ENCODE results near the gene RPL10A.

The RPL10A gene

DNA sequence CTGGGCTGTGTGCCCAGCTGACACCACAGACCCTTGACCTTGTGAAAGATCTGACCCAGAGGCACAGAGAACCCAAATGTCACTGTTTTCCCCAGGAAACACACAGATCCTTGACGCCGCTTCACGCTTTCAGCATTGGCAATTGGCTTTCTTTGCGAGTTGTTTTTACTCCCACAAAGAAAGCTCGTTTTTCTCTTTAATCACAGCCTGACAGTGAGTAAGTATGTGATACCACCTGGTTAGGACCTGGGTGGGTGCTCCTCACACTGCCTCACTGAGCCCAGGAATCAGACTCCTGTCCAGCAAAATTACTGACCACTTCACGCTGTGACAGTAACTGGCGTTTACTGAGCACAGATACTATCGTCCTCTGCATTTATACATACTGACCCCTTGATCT, 13.0 kb downstream of the RPL10A start:
- H3K36me3 Mint-ChIP-seq (ENCODE audit: low read depth) = peaks cover 35% of the 10 kb centered on the region
- no peak for TF ChIP-seq CTCF (IDR thresholded peaks at IDR 0.05)
- peak overlapping the region; percentile 70 for H3K27ac Mint-ChIP-seq
- no peaks in the 10 kb centered on the region for H3K9me3 Mint-ChIP-seq
- H3K27me3 Mint-ChIP-seq (ENCODE audit: low read depth, poor library complexity) = no peaks in the 10 kb centered on the region
- H3K4me1 Mint-ChIP-seq = peaks cover 48% of the 10 kb centered on the region
- no peak for DNase-seq
- H3K4me3 Mint-ChIP-seq = no peak overlapping the region

- no peak for DNase-seq
- Mint-ChIP-seq H3K9me3 (no peaks in the 10 kb centered on the region), H3K27me3 (ENCODE audit: low read depth, poor library complexity) (no peaks in the 10 kb centered on the region), H3K27ac (no peak overlapping the region), H3K36me3 (ENCODE audit: low read depth) (peaks cover 17% of the 10 kb centered on the region), H3K4me1 (peaks cover 55% of the 10 kb centered on the region), H3K4me3 (no peak overlapping the region)
- no peak for TF ChIP-seq CTCF (IDR thresholded peaks at IDR 0.05)
Observed at GRCh38 chr6:35483062-35483461, 14.9 kb downstream of the RPL10A start.

DNA sequence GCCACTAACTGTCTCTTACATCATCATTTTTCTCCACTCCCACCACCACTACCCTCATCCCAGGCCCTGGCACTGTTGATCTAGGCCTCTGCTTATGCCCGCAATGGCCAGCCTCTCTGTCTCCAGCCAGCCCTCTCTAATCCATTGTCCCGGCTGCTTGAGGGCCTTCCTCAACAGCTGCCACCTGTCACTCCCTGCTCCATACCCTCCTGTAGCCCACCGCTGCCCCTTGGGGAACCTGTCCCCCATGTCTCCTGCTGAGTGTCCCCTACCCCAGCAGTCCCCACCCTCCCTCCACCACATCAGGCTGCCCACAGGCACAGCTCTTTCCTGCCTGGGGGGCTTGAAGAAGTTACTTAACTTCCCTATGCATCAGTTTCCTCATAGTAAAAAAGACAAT, 15.3 kb downstream of the RPL10A start:
- peaks cover 13% of the 10 kb centered on the region for H3K36me3 Mint-ChIP-seq (ENCODE audit: low read depth)
- no peak overlapping the region for H3K27ac Mint-ChIP-seq

GRCh38 chr6:35483893-35484645, 15.9 kb downstream of the RPL10A start:
- DNase-seq = no peak
- H3K9me3 Mint-ChIP-seq = no peaks in the 10 kb centered on the region
- H3K27ac Mint-ChIP-seq = peak overlapping the region; percentile 54
- H3K4me1 Mint-ChIP-seq = peaks cover 63% of the 10 kb centered on the region
- no peak overlapping the region for H3K4me3 Mint-ChIP-seq
- H3K36me3 Mint-ChIP-seq (ENCODE audit: low read depth) = peaks cover 9% of the 10 kb centered on the region
- H3K27me3 Mint-ChIP-seq (ENCODE audit: low read depth, poor library complexity) = no peaks in the 10 kb centered on the region
- no peak for TF ChIP-seq CTCF (IDR thresholded peaks at IDR 0.05)

More for the DNA sequence above, 15.3 kb downstream of the RPL10A start:
- H3K9me3 Mint-ChIP-seq = no peaks in the 10 kb centered on the region
- no peaks in the 10 kb centered on the region for H3K27me3 Mint-ChIP-seq (ENCODE audit: low read depth, poor library complexity)
- DNase-seq = no peak
- H3K4me3 Mint-ChIP-seq = no peak overlapping the region
- H3K4me1 Mint-ChIP-seq = peaks cover 59% of the 10 kb centered on the region
- no peak for TF ChIP-seq CTCF (IDR thresholded peaks at IDR 0.05)

GRCh38 chr6:35484921-35485392, 16.8 kb downstream of the RPL10A start:
- no peaks in the 10 kb centered on the region for H3K9me3 Mint-ChIP-seq
- H3K36me3 Mint-ChIP-seq (ENCODE audit: low read depth) = peaks cover 9% of the 10 kb centered on the region
- DNase-seq = no peak
- no peak for TF ChIP-seq CTCF (IDR thresholded peaks at IDR 0.05)
- H3K27ac Mint-ChIP-seq = peak overlapping the region; percentile 64
- no peak overlapping the region for H3K4me3 Mint-ChIP-seq
- H3K4me1 Mint-ChIP-seq = peaks cover 61% of the 10 kb centered on the region
- H3K27me3 Mint-ChIP-seq (ENCODE audit: low read depth, poor library complexity) = no peaks in the 10 kb centered on the region

DNA sequence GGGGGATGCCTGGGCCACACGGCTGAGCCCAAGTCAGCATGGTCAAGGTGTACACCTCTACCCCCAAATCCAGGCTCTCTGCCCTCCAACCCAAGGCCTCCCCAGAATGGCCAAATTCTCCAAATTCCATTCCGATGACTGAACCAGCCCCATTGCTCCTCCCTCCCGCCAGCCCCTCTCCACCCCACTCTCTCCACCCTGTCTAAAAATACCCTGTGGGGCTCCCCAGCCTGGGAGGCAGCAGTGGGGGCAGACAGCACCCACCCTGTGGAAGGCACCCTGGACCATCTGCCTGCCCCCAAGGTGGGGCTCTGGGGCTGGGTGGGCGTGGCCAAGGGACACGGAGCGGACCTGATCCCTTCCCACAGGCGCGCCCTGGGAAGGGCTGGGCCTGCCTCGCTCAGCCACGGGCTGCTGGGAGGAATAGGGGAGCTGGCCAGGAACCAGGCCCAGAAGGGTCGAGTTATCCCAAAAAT, 17.2 kb downstream of the RPL10A start:
- peak overlapping the region; percentile 95 for H3K27ac Mint-ChIP-seq
- H3K4me1 Mint-ChIP-seq = peaks cover 62% of the 10 kb centered on the region
- no peak overlapping the region for H3K4me3 Mint-ChIP-seq
- H3K9me3 Mint-ChIP-seq = no peaks in the 10 kb centered on the region
- DNase-seq = peak; percentile 51
- no peaks in the 10 kb centered on the region for H3K27me3 Mint-ChIP-seq (ENCODE audit: low read depth, poor library complexity)
- no peak for TF ChIP-seq CTCF (IDR thresholded peaks at IDR 0.05)
- H3K36me3 Mint-ChIP-seq (ENCODE audit: low read depth) = peaks cover 9% of the 10 kb centered on the region
